Endothelial cell of umbilical vein (primary cell): ENCODE results near the gene MUTYH. TPM values are rescaled to one million over a fixed set of nuclear protein-coding genes. Genes with fewer than 3 reads are reported as not detected.

ENCODE experiments used
- BruUV-seq: library from RNA; stranded (reverse); fragments of 400-500 nt; replicated peaks from 2 replicates; lab custom pipeline; 2021; lab: Mats Ljungman, UMichigan
- CTCF ChIA-PET: fragments of 300-600, 350-600 bp; sonication (Branson Sonifier 250); formaldehyde crosslinking; loops from one replicate; lab custom pipeline; 2021; ENCODE audit warnings: antibody characterized with exemption, inconsistent platforms; lab: Charles Lee
- POLR2A ChIA-PET: fragments of 300-600, 350-600 bp; sonication (Branson Sonifier 250); formaldehyde crosslinking; loops from one replicate; lab custom pipeline; 2021; ENCODE audit warnings: antibody characterized with exemption, inconsistent platforms; lab: Charles Lee
- DNase-seq: peaks from one replicate; pipeline ENCODE4 v3.0.0-alpha.2; 2011; ENCODE audit warnings: low read depth, low spot score
- FAIRE-seq: peaks from 2 replicates; lab custom pipeline; 2011; peaks lifted over from hg19 to GRCh38; lab: Jason Lieb, UNC
- H2AFZ ChIP-seq: 2 replicates; pipeline ENCODE4 v1.6.0; 2012; ENCODE audit warnings: low read depth, low read length, control low read depth, inconsistent platforms
- H3K27ac ChIP-seq: 2 replicates; pipeline ENCODE4 v1.5.1; 2011; ENCODE audit warnings: low read depth, mild to moderate bottlenecking, control low read depth, low read length, moderate library complexity; ENCODE audit not compliant: insufficient read depth
- H3K27me3 ChIP-seq, 2 experiments: 2 replicates each; pipeline versions ENCODE4 v1.6.0 to v1.6.1; 2011; ENCODE audit warnings: low read length in 2 of 2, mixed read lengths in 1 of 2; ENCODE audit not compliant: control insufficient read depth in 2 of 2, insufficient read depth in 2 of 2
- H3K36me3 ChIP-seq, 2 experiments: 2 replicates in 1 of 2; 3 replicates in 1 of 2; pipeline ENCODE4 v1.5.1; 2011; ENCODE audit warnings: low read length in 2 of 2, mild to moderate bottlenecking in 1 of 2, moderate library complexity in 1 of 2; ENCODE audit not compliant: control insufficient read depth in 2 of 2, insufficient read depth in 2 of 2; ENCODE audit errors: extremely low read depth in 1 of 2
- H3K4me1 ChIP-seq: 3 replicates; pipeline ENCODE4 v1.5.1; 2011; ENCODE audit warnings: mild to moderate bottlenecking, low read length; ENCODE audit not compliant: control insufficient read depth, insufficient read depth; ENCODE audit errors: extremely low read depth
- H3K4me2 ChIP-seq: 2 replicates; pipeline ENCODE4 v1.6.1; 2011; ENCODE audit warnings: low read length, control low read depth, mixed read lengths; ENCODE audit not compliant: insufficient read depth
- H3K4me3 ChIP-seq, 3 experiments: fragments of 200-600 bp in 1 of 3; sonication (generic), shearing (Covaris generic) in 1 of 3; replicated peaks in 1 of 3; 2 replicates each; pipeline ENCODE4 v1.5.1; 2011 to 2016; ENCODE audit warnings: control low read depth in 3 of 3, low read length in 3 of 3, mild to moderate bottlenecking in 2 of 3, inconsistent platforms in 1 of 3, low read depth in 1 of 3, moderate library complexity in 1 of 3; ENCODE audit not compliant: insufficient read depth in 1 of 3
- H3K79me2 ChIP-seq: 2 replicates; pipeline ENCODE4 v1.6.0; 2012; ENCODE audit warnings: low read length, inconsistent platforms; ENCODE audit not compliant: control insufficient read depth, insufficient read depth
- H3K9ac ChIP-seq: replicated peaks from 2 replicates; pipeline ENCODE3; 2011; ENCODE audit warnings: low read length, control low read depth; ENCODE audit not compliant: insufficient read depth; ENCODE audit errors: extremely low read depth
- H3K9me1 ChIP-seq: replicated peaks from 3 replicates; pipeline ENCODE4 v1.6.0; 2011; ENCODE audit warnings: mild to moderate bottlenecking, low read length; ENCODE audit not compliant: control insufficient read depth, insufficient read depth; ENCODE audit errors: extremely low read depth
- H3K9me3 ChIP-seq: replicated peaks from 2 replicates; pipeline ENCODE4 v1.5.1; 2012; ENCODE audit warnings: low read length, inconsistent platforms; ENCODE audit not compliant: control insufficient read depth, insufficient read depth
- H4K20me1 ChIP-seq: replicated peaks from 2 replicates; pipeline ENCODE3; 2011; ENCODE audit warnings: mild to moderate bottlenecking, low read length; ENCODE audit not compliant: control insufficient read depth, insufficient read depth; ENCODE audit errors: extremely low read depth
- CTCF ChIP-seq, 2 donors: IDR thresholded peaks; 1 replicate in 1 of 2; 2 replicates in 1 of 2; pipeline ENCODE4 v1.5.1; 2011; ENCODE audit warnings: low read length in 2 of 2, mild to moderate bottlenecking in 2 of 2, moderate library complexity in 2 of 2, control low read depth in 1 of 2, inconsistent platforms in 1 of 2, low read depth in 1 of 2; ENCODE audit not compliant: insufficient read depth in 1 of 2; ENCODE audit errors: extremely low read depth in 1 of 2
- EZH2 ChIP-seq: IDR thresholded peaks from 2 replicates; pipeline ENCODE4 v1.6.1; 2012; ENCODE audit warnings: borderline replicate concordance, low read depth, mild to moderate bottlenecking, moderate library complexity, low read length, inconsistent platforms; ENCODE audit not compliant: severe bottlenecking
- FOS ChIP-seq: IDR thresholded peaks from 2 replicates; pipeline ENCODE4 v1.6.1; 2011; ENCODE audit warnings: mild to moderate bottlenecking, low read length, moderate library complexity, borderline replicate concordance; ENCODE audit not compliant: insufficient read depth
- GATA2 ChIP-seq: IDR thresholded peaks from 2 replicates; pipeline ENCODE4 v1.7.0; 2011; ENCODE audit warnings: low read depth, mild to moderate bottlenecking, moderate library complexity, mixed read lengths, low read length; ENCODE audit not compliant: insufficient read length, insufficient read depth
- JUN ChIP-seq: IDR thresholded peaks from 2 replicates; pipeline ENCODE4 v1.6.1; 2011; ENCODE audit warnings: borderline replicate concordance, low read depth; ENCODE audit not compliant: insufficient read length, insufficient read depth
- MAX ChIP-seq: IDR thresholded peaks from 2 replicates; pipeline ENCODE4 v1.6.1; 2011; ENCODE audit not compliant: insufficient read depth, insufficient read length
- MYC ChIP-seq: IDR thresholded peaks from one replicate; pipeline ENCODE4 v1.6.1; 2011; ENCODE audit warnings: mild to moderate bottlenecking, low read depth, low read length
- POLR2A ChIP-seq: IDR thresholded peaks from 2 replicates; pipeline ENCODE4 v1.6.1; 2012; ENCODE audit warnings: low read depth, mild to moderate bottlenecking, control low read depth, low read length
- POLR2AphosphoS5 ChIP-seq: IDR thresholded peaks from 2 replicates; pipeline ENCODE4 v1.6.1; 2012; ENCODE audit warnings: low read depth, mild to moderate bottlenecking, control low read depth, low read length, moderate library complexity; ENCODE audit not compliant: insufficient read depth
- dilution Hi-C: fragments of 300-500 bp; cut with MboI; formaldehyde crosslinking; loops from one replicate; pipeline ENCODE4 v1.15.0; 2019; ENCODE audit warnings: low sequenced_read_pairs; ENCODE audit not compliant: extremely low pct_ligation_motif_present
- intact Hi-C: fragments of 100-400 bp; cut with micrococcal nuclease; formaldehyde crosslinking; loops from one replicate; pipeline ENCODE4 v1.10.0; 2022
- polyA plus RNA-seq, 4 experiments: library from polyadenylated mRNA; depleted of rRNA in 3 of 4; stranded (reverse) in 3 of 4; unstranded in 1 of 4; fragments of >200 nt; gene quantifications; 2 replicates each; pipeline versions ENCODE4 v1.2.1 to v1.2.3, GENCODE V29; 2011 to 2012; ENCODE audit warnings: missing spikeins in 1 of 4
- total RNA-seq: library from RNA; stranded (reverse); gene quantifications from 2 replicates; pipeline ENCODE4 v1.2.3, GENCODE V29; 2021

MUTYH gene
- total and polyA plus RNA-seq, 2 donors (not counting 3 experiments of a cell fraction or from before 2014, with no cell fraction given), result 12.3 to 16.6 TPM

GRCh38 chr1:45354838-45355237, 14.6 kb upstream of the MUTYH start:
- Histone ChIP-seq H3K9ac (no peak overlapping the region), H2AFZ (no peak overlapping the region), H3K27me3 (no peaks in the 10 kb centered on the region), H3K9me1 (no peaks in the 10 kb centered on the region), H3K79me2 (no peaks in the 10 kb centered on the region), H3K36me3 (no peaks in the 10 kb centered on the region), H3K4me1 (peaks cover 7% of the 10 kb centered on the region), H3K4me2 (no peak overlapping the region), H3K27ac (no peak overlapping the region), H3K9me3 (no peaks in the 10 kb centered on the region), H3K4me3 (no peak overlapping the region), H4K20me1 (no peaks in the 10 kb centered on the region)
- ChIA-PET CTCF (interaction anchor here (0.7 to 15.5 kb wide), 4 partner anchors 8 to 340 kb away, joined by 3 to 457 read pairs (median 4); partner anchors contain the start of gene TESK2), POLR2A (interaction anchor here (0.7 to 1.3 kb wide), 2 partner anchors 15 to 136 kb away, joined by 3 read pairs; partner anchors contain the start of genes MUTYH, TESK2 and TOE1)
- DNase-seq (no peak), FAIRE-seq (no peak)
- no TSS peak for BruUV-seq
- intact Hi-C loops (no loop called here), dilution Hi-C loops (loop anchor here (25.0 kb wide), 1 partner anchor 132 kb away; the partner anchor contains the start of gene TESK2)
- TF ChIP-seq POLR2AphosphoS5, result no peak
- TF ChIP-seq POLR2A, result no peak
- TF ChIP-seq EZH2, result no peak
- TF ChIP-seq JUN, result no peak
- no peak for TF ChIP-seq MYC
- TF ChIP-seq GATA2, result no peak
- TF ChIP-seq CTCF (IDR thresholded peaks at IDR 0.05; ENCODE audit: extremely low read depth in 1 of 2, insufficient read depth in 1 of 2, low read depth in 1 of 2, low read length in 2 of 2), result no peak
- TF ChIP-seq MAX, result no peak
- no peak for TF ChIP-seq FOS
